NCI-H2029 treated with DMSO at 0.1 percent for 48 hours (cell line): ENCODE data around the gene MRPL11.

Experiments used
- DNase-seq: peaks from one replicate; lab custom pipeline; 2025; lab: John Stamatoyannopoulos, UW

The MRPL11 gene

DNA sequence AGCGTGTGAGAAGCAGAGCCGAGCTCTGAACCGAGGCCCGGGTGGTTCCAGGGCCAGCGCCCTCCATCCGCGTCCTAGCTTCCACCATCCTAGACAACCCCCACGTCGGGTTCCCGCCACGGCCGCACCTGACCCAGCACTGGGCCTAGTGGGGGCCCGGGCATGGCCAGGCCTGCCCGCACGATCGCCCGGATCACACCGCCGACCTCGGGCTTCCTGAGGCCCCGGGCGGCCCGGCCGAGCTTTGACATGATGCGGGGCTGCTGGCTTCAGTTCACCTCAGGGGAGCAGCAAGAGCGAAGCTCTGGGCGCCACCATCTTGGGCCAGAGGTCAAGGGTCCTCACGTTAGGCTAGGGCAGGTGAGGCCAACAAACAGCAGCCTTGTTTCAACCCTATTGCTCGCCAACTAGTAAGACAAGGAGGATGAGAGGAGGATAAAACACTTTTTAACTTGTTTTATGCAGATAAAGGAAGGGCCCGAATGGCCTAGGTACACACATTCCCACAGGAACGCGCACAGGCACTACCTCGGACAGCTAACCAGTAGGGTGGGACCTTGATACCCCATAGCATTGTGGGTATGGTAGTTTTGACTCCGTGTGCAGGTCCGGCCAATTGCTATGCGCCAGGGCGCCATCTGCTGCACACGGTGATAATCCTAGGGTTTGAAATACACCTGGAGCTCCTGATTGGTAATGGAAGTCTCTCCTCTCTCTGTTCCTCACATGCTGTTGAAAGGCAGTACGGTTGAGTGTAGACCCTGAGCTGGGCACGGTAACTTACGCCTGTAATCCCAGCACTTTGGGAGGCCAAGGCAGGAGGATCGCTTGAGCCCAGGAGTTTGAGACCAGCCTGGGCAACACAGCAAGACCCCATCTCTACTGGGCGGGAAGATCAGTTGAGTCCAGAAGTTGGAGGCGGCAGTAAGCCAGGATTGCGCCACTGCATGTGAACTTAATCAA lies at the start of gene MRPL11:
Gene MRPL11, minus strand, starts transcription at position 345 of the 963 bp plus-strand sequence. Its CDS starts 94 bp downstream, at position 251.
- peak; percentile 94 for DNase-seq

GRCh38 chr11:66484806-66485380 lies 46.2 kb upstream of the MRPL11 start:
- DNase-seq: no peak

DNA sequence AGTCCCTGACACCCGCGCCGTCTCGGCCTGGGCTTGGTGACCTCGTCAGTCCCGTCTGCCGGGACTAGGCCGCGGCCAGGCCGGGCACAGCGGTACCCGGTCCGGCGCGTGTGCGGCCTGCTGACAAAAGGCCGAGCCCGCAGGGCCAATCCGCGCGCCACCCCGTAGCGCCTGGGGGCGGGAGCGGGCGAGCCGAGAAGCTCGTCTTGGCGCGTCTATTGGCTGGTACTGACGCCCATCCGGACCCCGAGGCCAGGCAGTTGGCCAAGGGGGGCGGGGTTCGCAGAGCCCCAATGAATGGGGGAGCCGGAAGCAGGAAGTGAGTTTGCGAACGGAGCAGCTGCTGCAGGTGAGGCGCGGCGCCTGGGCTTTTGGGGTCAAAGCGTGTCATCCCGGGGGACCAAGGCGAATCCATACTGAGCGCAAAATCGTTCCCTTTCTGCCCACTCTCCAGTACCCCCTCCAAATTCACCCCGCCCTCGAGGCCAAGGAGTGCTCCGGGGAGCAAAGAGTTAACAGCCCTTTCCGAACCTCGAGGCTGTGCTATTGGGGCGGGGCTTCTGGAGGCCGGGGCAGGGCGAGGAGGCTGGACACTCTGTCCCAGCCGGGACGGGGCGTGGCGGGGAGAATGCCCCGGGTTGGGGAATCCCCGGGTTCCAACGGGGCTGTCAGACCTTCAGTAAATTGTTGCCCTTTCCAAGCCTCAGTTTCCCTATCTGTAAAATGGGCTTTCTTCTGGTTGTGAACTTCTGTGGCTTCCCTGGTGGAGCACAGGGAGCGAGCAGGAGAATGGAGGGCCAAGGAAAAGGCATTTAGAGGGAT lies 41.7 kb upstream of the MRPL11 start, which contains the start of gene DPP3:
Gene DPP3, plus strand, starts transcription at position 318 of the 822 bp plus-strand sequence. CDS start 1,767 bp downstream, outside the sequence.
- DNase-seq: peak; percentile 90

DNA sequence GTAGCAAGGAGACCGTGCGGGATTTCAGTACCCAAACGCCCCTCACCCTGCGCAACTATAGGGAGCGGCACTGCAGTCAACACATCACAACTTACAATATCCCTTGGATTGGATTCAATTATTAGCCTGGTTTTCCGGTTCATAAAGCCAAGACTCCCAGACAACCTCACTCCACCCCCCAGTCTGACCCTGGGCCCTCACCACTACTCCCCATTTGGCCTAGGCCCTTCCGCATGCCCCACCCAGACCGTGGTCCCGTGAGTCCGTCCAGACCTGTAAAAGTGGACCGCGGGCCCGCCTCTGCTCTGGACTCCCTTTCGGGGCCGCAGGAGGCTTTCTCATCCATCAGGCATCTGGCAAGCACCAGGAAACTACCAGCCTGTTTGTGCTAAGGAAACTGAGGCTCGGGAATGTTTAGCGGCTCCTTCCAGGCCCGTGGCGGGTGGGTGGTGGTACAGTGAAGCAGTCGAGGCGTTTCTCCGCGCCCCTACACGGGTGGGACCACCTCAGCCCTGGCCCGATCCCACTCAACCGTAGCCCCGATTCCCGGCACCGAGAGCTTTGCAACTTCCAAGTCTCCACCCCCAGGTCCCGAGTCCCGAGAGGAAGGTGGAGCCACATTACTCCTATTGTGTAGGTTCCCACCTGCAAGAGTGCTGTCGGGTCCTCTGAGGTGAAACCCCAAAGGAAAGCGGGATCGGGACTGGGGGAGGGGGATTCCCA lies 40.9 kb upstream of the MRPL11 start:
- peak; percentile 33 for DNase-seq

GRCh38 chr11:66478729-66479393 lies 40.2 kb upstream of the MRPL11 start:
- no peak for DNase-seq

DNA sequence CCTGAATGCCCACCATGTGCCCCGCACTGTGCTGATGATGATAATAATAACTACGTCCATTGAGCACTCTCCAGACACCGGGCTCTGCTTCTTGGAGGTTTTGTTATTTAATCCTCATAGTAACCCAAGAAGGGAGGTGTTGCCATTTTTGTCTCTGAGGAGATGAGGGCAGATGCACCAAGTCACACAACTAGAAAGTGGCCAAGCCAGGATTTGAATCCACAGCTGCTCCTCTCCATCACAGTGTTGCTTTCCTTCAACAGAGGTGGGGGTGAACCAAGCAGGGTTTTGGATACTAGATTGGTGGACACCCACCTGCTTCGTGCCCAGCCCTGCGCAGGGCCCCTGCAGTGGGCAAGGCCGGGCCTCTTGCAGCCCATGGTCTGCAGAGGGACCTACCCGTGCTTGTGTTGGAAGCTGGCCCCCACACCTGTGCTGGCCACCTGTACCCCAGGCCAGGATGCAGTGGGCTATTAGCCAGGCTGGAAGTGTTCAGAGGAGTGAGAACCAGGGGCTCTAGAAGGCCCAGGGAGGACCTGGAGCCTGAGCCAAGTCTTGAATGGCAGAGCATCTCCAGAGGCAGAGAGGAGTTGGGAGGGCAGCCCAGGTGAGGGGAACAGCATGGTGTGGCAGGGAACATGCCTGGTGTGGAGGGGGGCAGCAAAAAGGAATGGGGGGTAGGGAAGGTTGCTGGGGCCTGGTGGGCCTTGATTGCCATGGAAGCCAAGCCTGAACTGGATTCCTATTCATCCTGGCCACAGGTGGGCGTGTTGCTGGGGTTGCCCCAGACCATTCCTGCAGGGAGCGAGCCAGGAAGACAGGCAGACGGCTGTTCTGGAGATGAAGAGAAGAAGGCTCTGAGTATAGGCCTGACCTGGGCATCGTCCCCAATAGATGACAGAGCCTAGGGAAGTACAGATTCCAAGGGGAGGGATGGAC lies 38.9 kb upstream of the MRPL11 start:
- no peak for DNase-seq

DNA sequence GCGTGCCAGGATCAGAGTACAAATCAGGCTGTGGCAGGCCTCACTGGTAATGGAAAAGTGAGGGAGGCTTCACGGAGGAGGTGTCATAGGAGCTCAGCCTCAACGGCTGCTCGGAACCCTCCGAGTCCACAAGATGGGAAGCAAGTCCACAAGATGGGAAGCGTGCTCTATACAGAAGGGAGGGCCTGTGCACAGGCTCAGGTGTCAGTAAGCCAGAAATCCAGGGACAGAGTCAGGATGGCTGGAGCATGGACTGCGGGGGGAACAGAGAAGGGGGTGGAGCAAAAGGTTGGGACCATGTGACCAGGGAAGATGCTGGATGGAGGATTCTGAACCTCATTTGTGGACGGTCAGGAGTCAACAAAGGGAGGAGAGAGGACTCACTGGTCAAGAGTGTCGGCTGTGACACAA lies 38.2 kb upstream of the MRPL11 start:
- DNase-seq: no peak

DNA sequence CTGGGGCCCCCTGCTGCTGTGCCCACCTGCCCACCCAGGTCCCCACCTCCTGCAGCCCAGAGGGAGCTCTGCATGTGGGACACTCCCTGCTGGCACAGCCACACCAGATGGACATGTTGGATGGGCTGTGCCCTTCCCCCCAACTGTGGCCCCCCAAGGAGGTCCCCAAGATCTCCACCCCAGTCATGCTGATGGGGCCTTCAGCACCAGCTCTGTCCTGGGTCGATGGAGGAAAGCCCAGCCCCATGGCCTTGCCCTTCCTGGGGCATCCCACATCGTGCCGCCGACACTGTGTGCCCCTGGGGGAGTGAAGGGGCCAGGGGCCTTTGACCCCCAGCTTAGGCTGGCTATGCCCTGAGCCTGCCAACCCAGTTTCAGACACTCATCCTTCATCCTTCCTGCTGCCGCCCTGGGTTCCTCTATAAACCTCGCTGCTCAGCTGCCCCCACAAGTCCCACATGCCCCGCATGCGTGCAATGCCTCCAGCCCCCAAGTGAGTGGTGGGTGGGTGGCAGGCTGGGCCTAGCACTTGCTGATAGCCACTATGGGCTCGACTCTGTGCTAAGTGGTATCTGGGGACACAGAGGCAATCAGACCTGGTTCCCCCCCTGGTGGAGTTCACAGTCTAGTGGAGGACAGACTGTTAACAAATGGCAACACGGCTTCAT lies 37.7 kb upstream of the MRPL11 start:
- no peak for DNase-seq

GRCh38 chr11:66475349-66476172 lies 36.9 kb upstream of the MRPL11 start:
- no peak for DNase-seq

GRCh38 chr11:66473608-66474515 lies 35.2 kb upstream of the MRPL11 start:
- no peak for DNase-seq

DNA sequence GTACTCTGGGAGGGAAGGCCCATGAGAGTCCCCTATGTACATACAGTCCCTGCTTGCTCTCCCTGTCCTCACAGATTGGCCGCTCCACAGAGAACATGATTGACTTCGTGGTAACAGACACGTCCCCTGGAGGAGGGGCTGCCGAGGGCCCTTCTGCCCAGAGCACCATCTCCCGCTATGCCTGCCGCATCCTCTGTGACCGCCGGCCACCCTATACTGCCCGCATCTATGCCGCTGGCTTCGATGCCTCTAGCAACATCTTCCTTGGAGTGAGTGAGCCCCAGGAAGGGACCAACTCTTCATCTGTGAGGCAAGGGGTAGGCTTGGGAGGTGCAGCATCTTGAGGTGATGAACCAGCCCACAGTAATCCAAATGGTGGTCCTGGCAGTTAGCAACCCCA lies 34.5 kb upstream of the MRPL11 start:
- no peak for DNase-seq

GRCh38 chr11:66472054-66472453 lies 33.4 kb upstream of the MRPL11 start:
- no peak for DNase-seq

- no peak for DNase-seq
Observed at GRCh38 chr11:66471142-66471541, 32.5 kb upstream of the MRPL11 start.

GRCh38 chr11:66470015-66470414 lies 31.4 kb upstream of the MRPL11 start:
- DNase-seq: no peak

DNA sequence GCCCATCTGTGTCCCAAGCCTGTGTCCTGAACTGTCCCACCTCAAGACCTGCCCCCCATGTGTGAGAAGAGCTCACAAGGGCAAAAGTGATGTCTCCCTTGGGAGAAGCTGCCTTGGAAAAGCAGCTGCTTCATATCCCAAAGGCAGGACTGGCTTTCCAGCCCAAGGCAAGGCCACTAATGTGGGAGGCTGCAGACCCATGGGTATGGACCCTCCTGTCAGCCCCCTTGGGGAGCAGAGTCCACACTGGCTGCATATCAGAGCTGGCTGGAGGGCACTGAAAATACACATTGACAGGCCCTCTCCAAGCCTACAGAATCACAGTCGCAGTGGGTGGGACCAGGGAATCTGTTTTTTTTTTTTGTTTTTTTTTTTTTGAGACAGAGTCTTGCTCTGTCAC lies 30.8 kb upstream of the MRPL11 start:
- DNase-seq: no peak

GRCh38 chr11:66468691-66469090 lies 30.0 kb upstream of the MRPL11 start:
- no peak for DNase-seq

DNA sequence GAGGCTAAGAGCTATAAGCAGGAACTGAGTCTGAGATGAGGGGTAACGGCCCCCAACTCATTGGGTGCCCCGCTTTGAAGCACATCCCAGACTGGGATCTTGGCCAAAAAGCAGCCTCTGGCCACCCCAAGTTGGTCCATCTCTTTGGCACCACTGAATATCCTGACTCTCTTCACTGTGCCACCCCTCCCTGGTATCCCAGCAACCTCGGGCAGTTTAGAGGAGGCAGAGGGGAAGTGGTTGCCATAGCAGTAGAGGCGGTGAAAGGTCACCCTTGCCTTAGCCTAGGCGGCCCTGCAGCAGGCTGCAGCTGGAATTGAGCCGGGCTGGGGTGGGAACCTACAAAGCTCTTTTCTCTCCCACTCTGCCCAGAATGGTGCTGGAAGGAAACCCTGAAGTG lies 29.1 kb upstream of the MRPL11 start:
- no peak for DNase-seq
